Trophoblast cell (in vitro differentiated cells and primary cell): ENCODE results near the gene CEP85.
A peak's percentile ranks its signal among the peaks of the same experiment; 100 is the strongest.

ENCODE experiments used
- DNase-seq, 2 donors: peaks; one replicate each; pipeline ENCODE4 v3.0.0-alpha.2; 2016
- H2AFZ ChIP-seq: 2 replicates; pipeline ENCODE4 v1.6.1; 2013; ENCODE audit warnings: low read length, moderate library complexity, mild to moderate bottlenecking; ENCODE audit not compliant: insufficient read depth, poor library complexity
- H2AK5ac ChIP-seq: 2 replicates; pipeline ENCODE4 v1.6.1; 2013; ENCODE audit warnings: mild to moderate bottlenecking, low read length
- H2BK120ac ChIP-seq: 2 replicates; pipeline ENCODE4 v1.6.1; 2013; ENCODE audit warnings: low read length, mild to moderate bottlenecking, moderate library complexity; ENCODE audit not compliant: insufficient read depth, poor library complexity
- H2BK12ac ChIP-seq: 2 replicates; pipeline ENCODE4 v1.6.1; 2013; ENCODE audit warnings: mild to moderate bottlenecking, low read length, moderate library complexity
- H2BK5ac ChIP-seq: 2 replicates; pipeline ENCODE4 v1.6.1; 2013; ENCODE audit warnings: low read length, low read depth, moderate library complexity, mild to moderate bottlenecking; ENCODE audit not compliant: poor library complexity
- H3K14ac ChIP-seq: 2 replicates; pipeline ENCODE4 v1.6.1; 2013; ENCODE audit warnings: mild to moderate bottlenecking, low read length
- H3K18ac ChIP-seq: 2 replicates; pipeline ENCODE4 v1.6.1; 2013; ENCODE audit warnings: mild to moderate bottlenecking, low read length
- H3K23ac ChIP-seq: 2 replicates; pipeline ENCODE4 v1.6.1; 2013; ENCODE audit warnings: low read length
- H3K27ac ChIP-seq: 2 replicates; pipeline ENCODE4 v1.5.1; 2013; ENCODE audit warnings: low read depth, mild to moderate bottlenecking, inconsistent platforms, low read length, moderate library complexity
- H3K27me3 ChIP-seq: 2 replicates; pipeline ENCODE4 v1.6.1; 2013; ENCODE audit warnings: inconsistent platforms, mild to moderate bottlenecking, low read length, moderate library complexity; ENCODE audit not compliant: insufficient read depth
- H3K36me3 ChIP-seq, 2 experiments: 1 replicate in 1 of 2; 2 replicates in 1 of 2; pipeline ENCODE4 v1.6.1; 2013; ENCODE audit warnings: low read length in 2 of 2, mild to moderate bottlenecking in 2 of 2, moderate library complexity in 1 of 2; ENCODE audit not compliant: insufficient read depth in 2 of 2, control insufficient read depth in 1 of 2
- H3K4ac ChIP-seq: 2 replicates; pipeline ENCODE4 v1.6.1; 2013; ENCODE audit warnings: low read depth, mild to moderate bottlenecking, low read length, moderate library complexity
- H3K4me1 ChIP-seq, 2 experiments: 1 replicate in 1 of 2; 2 replicates in 1 of 2; pipeline ENCODE4 v1.6.1; 2013; ENCODE audit warnings: low read length in 2 of 2, mild to moderate bottlenecking in 2 of 2, moderate library complexity in 1 of 2; ENCODE audit not compliant: insufficient read depth in 2 of 2, control insufficient read depth in 1 of 2
- H3K4me2 ChIP-seq: 2 replicates; pipeline ENCODE4 v1.6.1; 2013; ENCODE audit warnings: inconsistent platforms, mild to moderate bottlenecking, low read length, moderate library complexity
- H3K4me3 ChIP-seq: 2 replicates; pipeline ENCODE4 v1.5.1; 2013; ENCODE audit warnings: mild to moderate bottlenecking, low read depth, low read length, inconsistent platforms
- H3K79me1 ChIP-seq: one replicate; pipeline ENCODE4 v1.6.1; 2013; ENCODE audit warnings: low read length
- H3K79me2 ChIP-seq: 2 replicates; pipeline ENCODE4 v1.6.1; 2013; ENCODE audit warnings: low read length, mild to moderate bottlenecking; ENCODE audit not compliant: control insufficient read depth, insufficient read depth, poor library complexity
- H3K9ac ChIP-seq: 2 replicates; pipeline ENCODE4 v1.6.1; 2013; ENCODE audit warnings: mild to moderate bottlenecking, low read length
- H3K9me3 ChIP-seq: 2 replicates; pipeline ENCODE4 v1.6.1; 2013; ENCODE audit warnings: low read depth, mild to moderate bottlenecking, control low read depth, inconsistent platforms, low read length; ENCODE audit not compliant: insufficient read depth
- H4K12ac ChIP-seq: 2 replicates; pipeline ENCODE4 v1.6.1; 2013; ENCODE audit warnings: low read depth, mild to moderate bottlenecking, low read length, moderate library complexity
- H4K8ac ChIP-seq: 2 replicates; pipeline ENCODE4 v1.6.1; 2013; ENCODE audit warnings: low read depth, mild to moderate bottlenecking, low read length, moderate library complexity
- H4K91ac ChIP-seq: one replicate; pipeline ENCODE4 v1.6.1; 2013; ENCODE audit warnings: low read depth, mild to moderate bottlenecking, low read length, moderate library complexity
- WGBS: extraction: QIAGEN DNeasy Blood & Tissue Kit; methylation state at CpG from one replicate; pipeline ENCODE4 v1.1.7; 2013; ENCODE audit warnings: missing lambda C conversion rate; ENCODE audit not compliant: insufficient read length, insufficient coverage; ENCODE audit errors: extremely low coverage; 5-methylcytosine and 5-hydroxymethylcytosine counted together

The CEP85 gene

DNA sequence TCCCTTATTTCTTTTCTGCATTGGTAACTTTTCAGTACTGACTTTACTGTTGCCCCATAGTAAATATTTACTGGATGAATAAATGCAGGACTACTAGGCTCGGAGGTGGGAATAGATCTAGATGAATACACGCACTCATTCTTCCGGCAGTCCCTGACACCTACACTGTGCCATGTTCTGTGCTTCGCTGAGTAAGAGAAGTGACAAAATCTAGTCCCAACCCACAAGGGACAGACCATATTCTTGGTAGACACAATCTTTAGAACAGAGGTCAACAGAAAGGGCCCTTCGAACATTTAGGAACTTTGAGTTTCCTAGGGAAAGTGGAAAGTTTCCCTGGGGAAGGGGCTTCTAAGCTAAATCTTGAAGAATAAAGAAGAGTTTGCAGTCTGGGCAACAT, 80.5 kb downstream of the CEP85 start:
- Histone ChIP-seq H3K79me2 (no peaks in the 10 kb centered on the region), H3K9ac (no peak overlapping the region), H3K27ac (no peak overlapping the region), H2BK12ac (no peak overlapping the region), H3K4me2 (no peak overlapping the region), H3K14ac (no peak overlapping the region), H4K12ac (no peak overlapping the region), H3K27me3 (no peaks in the 10 kb centered on the region), H4K91ac (no peak overlapping the region), H2AFZ (no peak overlapping the region), H2AK5ac (no peak overlapping the region), H3K9me3 (no peaks in the 10 kb centered on the region), H3K4me1 (peaks cover 6 to 8% of the 10 kb centered on the region in 2 experiments), H3K23ac (no peak overlapping the region), H3K36me3 (no peaks in the 10 kb centered on the region), H3K4me3 (no peak overlapping the region), H3K18ac (no peak overlapping the region), H4K8ac (no peak overlapping the region), H2BK120ac (no peak overlapping the region), H2BK5ac (no peak overlapping the region), H3K79me1 (no peaks in the 10 kb centered on the region), H3K4ac (no peak overlapping the region)
- no peak for DNase-seq
- WGBS: no CpG with 5 or more reads among the region's 5 CpGs

DNA sequence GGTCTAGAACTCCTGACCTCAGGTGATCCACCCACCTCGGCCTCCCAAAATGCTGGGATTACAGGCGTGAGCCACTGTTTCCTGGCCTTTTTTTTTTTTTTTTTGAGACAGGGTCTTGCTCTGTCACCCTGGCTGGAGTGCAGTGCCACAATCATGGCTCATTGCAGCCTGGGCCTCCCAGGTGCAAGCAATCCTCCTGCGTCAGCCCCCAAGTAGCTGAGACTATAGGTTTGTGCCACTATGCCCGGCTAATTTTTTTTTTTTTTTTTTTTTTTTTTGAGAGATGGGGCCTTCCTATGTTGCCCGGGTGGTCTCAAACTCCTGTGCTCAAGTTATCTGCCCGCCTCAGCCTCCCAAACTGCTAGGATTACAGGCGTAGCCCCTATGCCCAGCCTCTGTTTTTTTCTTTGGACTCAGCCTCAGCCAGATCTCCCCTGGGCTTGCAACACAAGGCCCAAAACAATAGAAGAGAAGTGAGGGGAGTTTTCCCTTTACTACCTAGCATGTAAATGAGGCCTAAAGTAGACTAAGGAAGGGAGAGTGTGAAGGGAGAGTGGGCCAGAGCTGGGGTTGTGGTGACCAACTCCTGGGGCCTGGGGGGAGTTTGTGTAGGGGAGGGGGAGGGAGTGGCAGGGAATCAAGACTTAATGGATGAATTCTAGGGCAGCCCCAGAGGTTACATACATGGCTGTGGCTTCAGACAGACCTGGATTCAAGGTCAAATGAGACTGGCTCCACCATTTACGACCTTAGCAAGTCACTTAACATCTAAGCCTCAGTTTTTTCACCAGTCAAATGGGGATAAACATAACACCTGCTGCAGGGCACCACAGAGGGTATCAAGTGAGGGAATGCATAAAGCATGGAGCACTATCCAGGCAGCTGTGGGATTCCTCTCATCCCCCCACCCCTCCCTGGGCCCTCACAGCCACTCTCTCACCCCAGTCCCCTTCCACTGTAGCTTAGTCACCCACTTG, 82.2 kb downstream of the CEP85 start:
- Histone ChIP-seq H3K9ac (no peak overlapping the region), H3K79me1 (no peaks in the 10 kb centered on the region), H2BK120ac (no peak overlapping the region), H4K91ac (no peak overlapping the region), H3K23ac (no peak overlapping the region), H3K27me3 (no peaks in the 10 kb centered on the region), H3K79me2 (no peaks in the 10 kb centered on the region), H4K12ac (no peak overlapping the region), H3K27ac (no peak overlapping the region), H3K4ac (no peak overlapping the region), H2AK5ac (no peak overlapping the region), H3K4me1 (peaks cover 6 to 8% of the 10 kb centered on the region in 2 experiments), H3K9me3 (no peaks in the 10 kb centered on the region), H3K4me3 (no peak overlapping the region), H2BK12ac (no peak overlapping the region), H3K14ac (no peak overlapping the region), H2AFZ (no peak overlapping the region), H4K8ac (no peak overlapping the region), H3K36me3 (peaks cover 3 to 11% of the 10 kb centered on the region in 2 experiments), H3K4me2 (no peak overlapping the region), H2BK5ac (no peak overlapping the region), H3K18ac (no peak overlapping the region)
- DNase-seq: no peak
- no CpG with 5 or more reads among the region's 8 CpGs for WGBS

DNA sequence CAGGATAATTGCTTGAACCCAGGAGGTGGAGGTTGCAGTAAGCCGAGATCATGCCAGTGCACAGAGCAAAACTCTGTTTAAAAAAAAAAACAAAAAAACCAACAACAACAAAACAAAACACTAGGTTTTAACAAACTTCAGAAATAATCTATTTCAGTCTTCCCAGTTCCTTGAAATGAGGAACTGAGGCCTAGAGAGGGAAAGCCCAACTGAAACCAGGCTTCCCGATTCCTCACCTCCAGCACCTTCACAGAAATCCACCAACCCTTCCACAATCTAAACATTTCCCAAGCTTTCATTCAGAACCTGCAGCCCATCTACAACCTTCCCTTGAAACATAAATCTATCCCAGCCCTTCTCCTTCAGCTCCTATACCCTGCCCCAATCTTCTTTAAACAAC, 83.1 kb downstream of the CEP85 start:
- Histone ChIP-seq H3K4ac (no peak overlapping the region), H2AFZ (no peak overlapping the region), H3K9ac (no peak overlapping the region), H4K12ac (no peak overlapping the region), H3K27ac (no peak overlapping the region), H3K4me2 (no peak overlapping the region), H2AK5ac (no peak overlapping the region), H3K79me2 (no peaks in the 10 kb centered on the region), H2BK120ac (no peak overlapping the region), H3K9me3 (no peaks in the 10 kb centered on the region), H3K79me1 (no peaks in the 10 kb centered on the region), H3K14ac (no peak overlapping the region), H3K4me3 (no peak overlapping the region), H3K27me3 (no peaks in the 10 kb centered on the region), H3K4me1 (peaks cover 6 to 8% of the 10 kb centered on the region in 2 experiments), H4K8ac (no peak overlapping the region), H4K91ac (no peak overlapping the region), H2BK5ac (no peak overlapping the region), H3K18ac (no peak overlapping the region), H2BK12ac (no peak overlapping the region), H3K23ac (no peak overlapping the region), H3K36me3 (peaks cover 8 to 15% of the 10 kb centered on the region in 2 experiments)
- no CpG with 5 or more reads among the region's 2 CpGs for WGBS
- DNase-seq: no peak

DNA sequence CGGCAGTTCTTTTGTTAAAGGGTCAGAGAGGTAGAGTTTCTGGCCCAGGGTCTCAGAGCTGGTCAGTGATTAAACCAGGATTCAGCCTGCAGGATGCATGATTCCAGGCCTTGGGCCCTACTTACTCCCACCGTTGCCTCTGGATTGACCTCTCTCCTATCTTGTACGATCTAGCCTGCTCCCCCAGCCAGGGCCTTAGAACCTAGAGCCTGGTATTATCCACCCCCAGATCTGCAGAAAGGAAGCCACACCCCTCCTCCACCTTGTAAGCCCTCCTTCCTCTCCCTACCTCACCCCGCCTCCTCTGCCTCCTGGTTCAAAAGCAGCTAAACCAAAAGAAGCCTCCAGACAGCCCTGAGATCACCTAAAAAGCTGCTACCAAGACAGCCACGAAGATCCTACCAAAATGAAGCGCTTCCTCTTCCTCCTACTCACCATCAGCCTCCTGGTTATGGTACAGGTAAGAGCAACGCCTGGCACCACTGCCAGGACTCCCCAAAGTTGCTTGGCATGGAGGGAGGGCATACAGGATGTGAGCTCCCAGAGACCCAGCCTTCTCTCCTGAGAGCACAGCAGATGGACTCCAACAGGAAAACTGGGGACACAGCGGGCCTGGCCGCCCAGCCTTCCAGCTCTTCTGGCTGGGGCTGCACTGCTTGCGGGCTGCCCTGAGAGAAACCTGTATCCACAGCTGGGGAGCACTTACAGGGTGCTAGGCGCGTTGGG, 83.8 kb downstream of the CEP85 start, which contains the start of gene CD52:
Gene CD52 (plus strand): TSS at position 347 of the 726 bp plus-strand sequence. CDS start 60 bp downstream, at position 407.
- Histone ChIP-seq H2AK5ac (no peak within 1 kb of the TSS), H4K8ac (peak within 1 kb of the TSS; percentile 2), H3K18ac (peak within 1 kb of the TSS; percentile 16), H2BK120ac (no peak within 1 kb of the TSS), H2BK12ac (no peak within 1 kb of the TSS), H2AFZ (no peak within 1 kb of the TSS), H3K4me2 (no peak within 1 kb of the TSS), H3K79me2 (no peaks in the 10 kb centered on the region), H3K14ac (no peak within 1 kb of the TSS), H3K27ac (no peak within 1 kb of the TSS), H3K4ac (no peak within 1 kb of the TSS), H3K4me1 (peaks cover 6 to 8% of the 10 kb centered on the region in 2 experiments), H4K91ac (no peak within 1 kb of the TSS), H3K79me1 (no peaks in the 10 kb centered on the region), H3K23ac (no peak within 1 kb of the TSS), H3K27me3 (no peaks in the 10 kb centered on the region), H4K12ac (no peak within 1 kb of the TSS), H3K9ac (no peak within 1 kb of the TSS), H3K4me3 (no peak within 1 kb of the TSS), H3K9me3 (no peaks in the 10 kb centered on the region), H2BK5ac (no peak within 1 kb of the TSS), H3K36me3 (peaks cover 13 to 18% of the 10 kb centered on the region in 2 experiments)
- WGBS: no CpG with 5 or more reads among the region's 12 CpGs
- no peak for DNase-seq
